Uterus (tissue), 2 donors: ENCODE results near the gene NSFL1C.

ENCODE experiments used
- CTCF ChIP-seq, 4 experiments: fragments of 200-600 bp in 2 of 4; fragments of 450-650 bp in 2 of 4; sonication (generic) in 2 of 4; IDR thresholded peaks; one replicate each; pipeline ENCODE4 v1.5.1; 2016 to 2019; ENCODE audit warnings: antibody characterized with exemption in 4 of 4, mild to moderate bottlenecking in 2 of 4, moderate library complexity in 1 of 4
- POLR2A ChIP-seq, 2 donors: fragments of 450-650 bp; IDR thresholded peaks; one replicate each; pipeline ENCODE4 v1.6.1; 2016; ENCODE audit warnings: antibody characterized with exemption in 2 of 2, mild to moderate bottlenecking in 1 of 2, moderate library complexity in 1 of 2

- TF ChIP-seq CTCF (IDR thresholded peaks at IDR 0.05) (no peak), POLR2A (IDR thresholded peaks at IDR 0.05) (no peak)
Measured at GRCh38 chr20:1513801-1514200, 47.2 kb upstream of the NSFL1C start.
